NCI-H1417 (cell line): Measurements from ENCODE around the gene RANBP3L.
A peak's percentile ranks its signal among the peaks of the same experiment; 100 is the strongest.
"Not testable (repeated sequence)": the region's sequence is repeated elsewhere in the genome, so short reads cannot be mapped to it uniquely, and the experiment has no call there.

Experiments used
- DNase-seq, 3 experiments: peaks; one replicate each; lab custom pipeline; 2025; lab: John Stamatoyannopoulos, UW

The RANBP3L gene, protein sequence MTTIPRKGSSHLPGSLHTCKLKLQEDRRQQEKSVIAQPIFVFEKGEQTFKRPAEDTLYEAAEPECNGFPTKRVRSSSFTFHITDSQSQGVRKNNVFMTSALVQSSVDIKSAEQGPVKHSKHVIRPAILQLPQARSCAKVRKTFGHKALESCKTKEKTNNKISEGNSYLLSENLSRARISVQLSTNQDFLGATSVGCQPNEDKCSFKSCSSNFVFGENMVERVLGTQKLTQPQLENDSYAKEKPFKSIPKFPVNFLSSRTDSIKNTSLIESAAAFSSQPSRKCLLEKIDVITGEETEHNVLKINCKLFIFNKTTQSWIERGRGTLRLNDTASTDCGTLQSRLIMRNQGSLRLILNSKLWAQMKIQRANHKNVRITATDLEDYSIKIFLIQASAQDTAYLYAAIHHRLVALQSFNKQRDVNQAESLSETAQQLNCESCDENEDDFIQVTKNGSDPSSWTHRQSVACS

DNA sequence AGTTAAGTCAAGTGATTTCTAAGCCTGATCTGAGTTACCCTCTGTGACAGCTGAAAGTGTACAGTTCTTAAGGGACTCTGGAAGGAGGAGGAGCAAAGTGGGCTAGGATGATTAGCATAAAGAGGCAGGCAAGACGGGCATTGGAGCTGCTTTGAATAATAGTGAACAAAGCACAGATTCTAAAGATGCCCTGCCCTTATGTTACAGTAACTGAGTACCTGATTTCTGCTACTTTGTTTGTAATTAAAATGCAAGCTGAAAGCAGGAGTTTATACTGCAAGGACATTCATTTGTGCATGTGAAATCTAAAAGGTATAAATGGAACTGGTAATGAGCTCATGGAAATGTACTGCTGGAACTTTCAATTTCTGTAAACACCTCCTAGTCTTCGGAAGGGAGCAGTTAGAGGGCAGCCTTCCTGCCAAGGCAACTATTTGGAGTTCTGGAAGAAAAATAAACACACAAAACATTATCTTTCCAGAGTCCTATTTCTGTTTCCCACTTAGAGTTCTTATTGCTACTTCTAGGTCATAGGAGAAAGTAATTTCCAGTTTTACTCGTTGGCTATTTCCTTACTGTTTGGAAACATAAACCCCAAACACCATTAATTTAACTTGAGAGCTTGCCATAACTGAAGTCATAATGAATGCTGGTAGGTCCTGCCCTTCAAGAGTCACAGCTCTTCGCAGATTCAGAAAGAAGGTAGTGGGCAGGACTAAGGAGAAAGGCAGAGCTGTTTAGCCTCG is at the start of gene RANBP3L:
RANBP3L (minus strand) TSS at position 45 of the 746 bp plus-strand sequence. CDS start 486 bp downstream, outside the sequence.
- peak in 1 of 3 experiments; percentile 12 for DNase-seq

DNA sequence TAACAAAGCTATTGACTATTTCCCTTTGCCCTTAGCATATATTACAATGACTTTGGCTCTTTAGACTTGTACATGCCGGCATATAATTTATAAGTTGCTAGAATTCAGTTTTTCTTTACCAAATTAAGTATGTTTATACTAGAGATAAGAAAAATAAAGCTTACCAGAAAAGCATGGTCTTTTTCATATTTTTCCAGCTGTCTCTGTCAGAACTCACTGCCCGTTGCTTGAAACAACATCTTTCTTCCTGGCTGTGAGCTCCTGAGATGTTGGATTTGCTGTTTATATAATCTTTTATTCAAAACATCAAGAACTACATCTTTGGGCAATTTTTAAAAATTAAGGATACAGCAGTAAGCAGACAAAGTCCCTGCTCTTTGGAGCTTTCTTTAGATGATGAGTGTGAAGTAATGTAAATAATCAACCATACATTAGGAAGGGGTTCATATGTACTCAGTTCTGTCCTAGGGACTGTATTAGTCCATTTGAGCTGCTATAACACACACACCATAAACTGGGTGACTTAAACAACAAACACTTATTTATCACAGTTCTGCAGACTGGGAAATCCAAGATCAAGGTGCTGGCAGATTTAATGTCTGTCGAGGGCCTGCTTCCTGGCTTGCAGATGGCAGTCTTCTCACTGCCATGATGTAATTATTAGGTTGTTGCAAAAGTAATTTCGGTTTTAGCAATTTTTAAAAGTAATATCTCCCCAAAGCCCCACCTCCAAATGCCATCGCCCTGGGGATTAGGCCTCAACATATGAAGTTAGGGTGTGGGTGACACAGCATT is 45.4 kb upstream of the RANBP3L start:
- no peak for DNase-seq

DNA sequence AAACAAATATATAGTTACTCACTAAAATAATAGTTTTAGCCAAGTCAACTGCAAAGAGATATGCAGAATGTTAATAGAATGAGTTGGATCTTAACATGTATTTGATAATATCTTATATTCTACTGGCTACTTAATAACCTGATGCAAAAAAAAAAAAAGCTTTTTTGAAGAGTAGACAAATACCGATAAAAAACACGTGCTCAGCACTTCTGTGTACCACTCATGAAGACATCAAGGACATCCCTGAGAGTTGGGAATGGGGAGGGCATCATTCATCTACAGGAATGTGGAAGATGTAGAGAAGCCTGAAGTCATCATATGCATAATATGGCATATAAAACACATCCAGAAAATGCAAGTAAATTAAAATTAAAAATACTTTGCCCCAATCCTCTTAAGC is 43.2 kb upstream of the RANBP3L start:
- DNase-seq, result no peak

DNA sequence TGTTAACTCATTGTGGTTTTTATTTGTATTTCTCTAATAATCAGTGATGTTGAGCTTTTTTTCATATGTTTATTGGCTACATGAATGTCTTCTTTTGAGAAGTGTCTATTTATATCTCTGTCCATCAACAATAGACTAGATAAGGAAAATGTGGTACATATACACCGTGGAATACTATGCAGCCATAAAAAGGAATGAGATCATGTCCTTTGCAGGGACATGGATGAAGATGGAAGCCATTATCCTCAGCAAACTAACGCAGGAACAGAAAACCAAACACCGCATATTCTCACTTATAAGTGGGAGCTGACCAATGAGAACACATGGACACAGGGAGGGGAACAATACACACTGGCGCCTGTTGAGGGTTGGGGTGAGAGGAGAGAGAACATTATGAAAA is 40.0 kb upstream of the RANBP3L start:
- not testable (repeated sequence) for DNase-seq

DNA sequence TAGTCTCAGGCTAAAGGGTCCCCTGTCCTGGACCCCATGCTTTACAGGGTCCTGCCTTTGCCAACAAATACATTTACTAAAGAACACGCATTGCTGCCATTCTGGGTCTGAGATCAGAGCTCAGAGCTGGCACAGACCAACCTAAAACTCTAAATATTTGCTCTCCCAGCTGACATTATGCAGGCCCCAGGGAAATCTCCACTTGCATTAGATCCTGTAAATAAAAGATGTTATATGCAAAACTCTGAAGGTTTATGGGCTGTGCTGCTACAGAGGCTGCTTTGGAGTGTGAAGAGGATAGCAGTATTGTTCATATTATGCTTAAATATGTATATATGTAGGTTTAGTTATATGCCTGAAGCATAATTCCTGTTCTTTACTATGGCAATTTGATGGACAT is 35.9 kb upstream of the RANBP3L start:
- no peak for DNase-seq

DNA sequence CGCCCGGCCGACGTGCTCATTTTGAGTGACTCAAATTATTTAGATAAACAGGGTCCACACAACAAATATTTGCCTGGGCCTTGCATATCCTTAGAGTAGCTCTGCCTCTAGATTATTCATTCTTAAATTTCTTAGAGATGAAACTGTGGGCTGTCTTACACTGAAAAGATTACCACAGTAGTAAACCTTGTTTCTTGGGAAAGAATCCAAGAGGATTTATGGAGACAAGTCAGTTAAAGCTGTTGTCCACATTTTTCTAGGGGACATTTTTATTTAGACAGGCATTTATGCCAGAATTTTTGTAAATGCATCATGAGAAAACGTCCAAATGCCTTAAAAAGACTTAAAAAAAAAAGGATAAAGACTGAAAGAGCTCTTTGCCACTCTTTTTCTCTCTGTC is 32.6 kb upstream of the RANBP3L start:
- DNase-seq, result no peak

DNA sequence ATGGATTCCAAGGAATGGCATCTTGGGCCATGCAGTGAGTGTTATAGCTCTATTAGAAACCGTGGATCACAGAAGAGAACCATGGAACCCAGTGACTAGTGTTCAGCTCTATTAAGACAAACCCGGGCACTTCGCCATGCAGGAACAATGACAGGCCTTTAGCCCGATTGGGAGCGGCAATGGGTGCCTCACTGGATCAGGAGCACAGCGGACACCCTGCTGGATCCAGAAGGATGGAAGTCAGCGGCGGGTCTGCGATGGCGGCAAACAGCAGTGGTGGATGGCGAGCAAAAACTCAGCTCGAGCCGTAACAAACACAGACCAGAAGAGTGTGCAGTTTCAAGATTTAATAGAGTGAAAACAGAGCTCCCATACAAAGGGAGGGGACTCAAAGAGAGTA is 31.0 kb upstream of the RANBP3L start:
- not testable (repeated sequence) for DNase-seq

DNA sequence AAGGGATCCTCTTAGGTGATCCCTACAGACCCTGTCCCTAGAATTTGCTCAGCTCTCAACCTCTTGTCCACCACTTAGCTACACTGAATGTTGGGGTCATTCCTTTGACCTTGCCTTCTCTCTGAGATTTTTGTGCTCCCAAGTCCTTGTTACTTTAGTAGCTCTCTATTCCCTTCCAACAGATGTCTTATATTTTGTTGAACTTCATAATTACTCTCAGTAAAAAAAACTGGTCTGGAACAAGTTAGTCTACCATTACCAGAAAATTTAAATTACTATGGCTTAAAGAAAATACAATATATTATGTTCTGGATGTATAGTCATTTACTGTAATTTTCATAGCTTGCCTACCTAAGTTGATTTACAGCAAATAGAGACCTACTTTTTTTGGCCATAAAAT is 23.5 kb upstream of the RANBP3L start:
- no peak for DNase-seq

DNA sequence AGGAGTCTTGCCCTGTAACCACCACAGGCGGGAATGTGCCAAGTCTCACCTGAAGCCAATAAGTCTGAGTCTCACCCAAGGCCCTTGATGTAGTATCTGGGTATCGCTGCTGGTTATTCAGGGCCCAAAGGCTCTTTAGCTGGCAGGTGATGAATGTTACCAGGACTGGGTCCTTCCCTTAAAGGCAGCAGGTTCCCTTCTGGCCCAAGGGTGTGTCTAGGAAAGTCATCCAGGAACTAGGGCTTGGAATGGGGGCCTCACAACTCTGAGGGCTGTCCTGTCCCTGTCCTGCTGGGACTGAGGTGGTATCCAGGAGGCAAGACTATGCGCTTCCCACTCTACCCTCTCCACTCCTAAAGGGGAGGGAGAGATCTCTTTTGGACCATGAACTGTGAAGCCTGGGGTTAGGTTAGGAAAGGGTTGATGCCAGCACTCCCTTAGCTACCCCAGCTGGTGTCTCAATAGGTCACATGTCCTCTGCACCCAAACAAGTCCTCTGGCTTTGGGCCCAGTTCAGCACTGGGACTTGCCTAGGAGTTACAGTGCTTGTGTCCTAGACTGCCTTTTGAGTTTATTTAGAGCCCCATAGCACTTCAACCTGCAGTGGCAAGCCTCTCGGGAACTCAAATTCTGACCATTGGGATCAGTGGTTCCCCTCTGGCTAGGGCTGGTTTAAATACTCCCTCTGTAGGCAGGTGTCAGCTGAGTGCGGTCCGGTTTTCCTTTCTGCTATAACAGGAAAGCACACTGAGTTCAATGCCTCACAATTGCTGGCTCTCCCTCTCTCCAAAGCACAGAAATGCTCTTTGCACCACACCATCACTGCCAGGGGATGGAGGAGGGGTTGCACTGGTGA is 22.5 kb upstream of the RANBP3L start:
- DNase-seq, result no peak

DNA sequence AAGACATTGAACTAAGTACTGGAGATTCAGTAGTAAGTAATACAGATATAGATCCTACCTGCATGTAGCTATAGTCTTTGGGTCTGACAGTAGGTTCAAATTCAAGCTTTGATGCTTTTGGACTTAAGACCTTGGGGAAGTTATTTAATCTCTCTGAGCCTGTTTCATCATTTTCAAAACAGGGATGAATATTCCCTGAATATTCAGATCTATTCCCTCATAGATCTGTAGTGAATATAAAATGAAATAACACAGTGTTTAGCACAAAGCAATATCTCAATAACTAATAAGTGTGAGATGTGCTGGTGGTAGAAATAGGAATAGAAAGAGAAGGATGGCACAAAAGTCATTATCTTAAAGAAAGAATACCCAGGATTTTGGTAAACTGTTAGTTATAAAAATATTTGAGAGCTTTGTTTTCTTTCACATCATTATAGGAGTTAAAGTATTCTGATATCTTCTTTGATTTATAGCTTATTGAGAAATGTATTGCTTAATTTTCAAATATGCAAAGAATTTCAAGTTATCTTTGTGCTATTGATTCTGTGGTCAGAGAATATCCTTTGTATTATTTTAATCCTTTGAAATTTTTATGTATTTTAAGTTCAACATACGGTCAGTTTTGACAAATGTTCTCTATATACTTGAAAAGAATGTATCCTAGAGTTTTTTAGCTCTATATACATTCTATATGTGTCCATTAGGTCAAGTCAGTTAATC is 11.4 kb upstream of the RANBP3L start:
- no peak for DNase-seq

DNA sequence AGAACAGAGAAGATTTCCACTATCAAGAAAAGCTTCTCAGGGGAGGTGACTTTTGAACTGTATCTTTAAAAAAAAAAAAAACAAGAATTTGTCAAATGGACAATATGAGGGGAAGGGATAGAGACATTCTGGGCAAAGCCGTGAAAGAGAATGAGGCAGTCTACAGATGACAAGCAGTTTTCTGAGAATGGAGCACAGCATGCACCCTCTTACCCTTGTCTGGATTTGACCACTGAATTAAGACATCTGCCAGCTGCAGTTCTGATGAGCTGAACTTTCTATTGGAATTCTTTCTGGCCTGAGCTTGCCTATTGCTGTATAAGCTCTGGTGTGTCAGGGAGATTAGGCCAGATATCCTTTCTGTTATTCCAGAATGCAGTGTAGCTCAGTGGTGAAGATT is 10.3 kb upstream of the RANBP3L start:
- no peak for DNase-seq

DNA sequence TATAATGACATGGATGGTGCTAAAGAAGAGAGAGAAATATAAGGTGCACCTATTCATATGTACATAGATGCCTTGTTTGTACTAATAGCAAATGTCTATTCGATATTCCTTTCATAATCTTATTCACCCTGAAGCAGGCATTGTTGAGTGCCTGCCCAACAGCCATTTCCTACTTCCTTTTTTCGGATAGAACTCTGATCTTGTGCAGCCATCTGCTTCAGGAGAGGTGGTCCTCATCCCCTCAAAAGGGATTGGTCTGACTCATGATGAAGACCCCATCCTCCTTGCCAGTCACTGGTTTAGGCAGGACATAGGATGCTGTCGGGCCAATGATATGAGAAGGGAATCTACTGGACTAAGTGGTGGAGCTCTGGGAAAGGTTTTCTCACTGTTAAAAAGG is 8.4 kb upstream of the RANBP3L start:
- no peak for DNase-seq

DNA sequence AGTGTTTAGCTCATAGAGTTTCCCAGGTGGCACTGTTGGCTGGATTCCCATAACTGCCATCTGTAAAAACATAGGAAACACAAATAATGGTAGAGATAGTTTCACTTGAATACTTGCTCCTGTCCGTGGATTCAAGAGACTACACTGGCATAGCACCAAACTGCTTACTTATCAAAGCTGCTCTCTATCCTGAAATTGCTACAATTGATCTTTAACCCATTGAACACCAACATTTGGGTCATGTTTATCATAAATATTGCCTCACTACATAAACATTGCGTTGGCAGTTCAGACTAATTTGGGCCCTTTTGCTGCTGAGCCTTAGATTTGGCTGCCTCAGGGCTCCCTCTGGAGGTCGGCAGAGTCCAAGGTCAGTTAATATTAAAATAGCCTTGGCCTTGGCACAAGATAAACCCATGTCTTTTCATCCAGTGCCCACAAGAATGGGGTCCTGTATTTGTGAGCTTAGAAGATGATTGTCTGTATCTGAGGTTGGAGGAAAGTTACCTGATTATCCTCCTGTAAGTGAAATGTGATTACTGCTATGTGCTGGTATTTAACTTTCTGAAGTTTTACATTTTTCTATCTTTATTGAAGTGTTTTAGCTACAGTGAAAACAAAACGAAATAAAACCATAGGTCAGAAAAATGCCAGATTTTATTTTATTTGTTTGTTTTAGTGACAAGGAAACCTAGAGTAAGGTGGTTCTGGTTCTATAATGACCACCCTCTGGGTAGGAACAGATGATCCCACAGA is 4.0 kb upstream of the RANBP3L start:
- peak; percentile 19 to 82 (median 46) for DNase-seq

DNA sequence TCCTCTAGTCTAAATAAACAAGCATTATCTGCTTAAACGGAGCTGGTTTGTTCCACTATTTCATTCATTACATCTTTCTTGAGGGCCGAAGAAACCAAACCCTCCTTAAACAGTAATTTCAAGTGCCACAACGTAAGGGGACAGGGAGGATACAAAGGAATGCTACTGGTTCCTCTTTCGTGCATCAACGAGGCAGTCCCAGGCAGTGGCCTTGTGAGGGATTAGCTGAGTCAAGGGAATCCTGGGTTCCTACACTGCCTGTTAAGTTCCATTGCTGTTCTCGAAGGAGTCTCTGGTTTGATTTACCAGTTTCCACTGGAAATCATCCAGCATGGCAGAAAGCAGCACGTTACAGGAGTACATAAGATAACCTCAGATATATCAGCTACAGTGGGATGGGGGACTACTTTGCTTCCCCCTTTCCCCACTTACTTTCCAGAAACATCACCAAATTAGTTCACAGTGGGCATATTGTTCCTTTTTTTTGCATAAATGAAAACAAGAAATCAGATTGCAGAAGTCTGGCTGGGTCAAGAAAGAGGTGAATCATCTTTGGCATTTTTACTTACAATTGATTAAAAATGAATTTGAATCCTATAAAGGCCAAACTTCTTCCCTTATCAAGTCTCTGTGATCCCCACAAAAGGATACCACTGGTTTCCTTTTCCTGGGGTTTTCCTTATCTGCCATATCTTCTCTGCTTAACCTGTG is 2.5 kb upstream of the RANBP3L start:
- no peak for DNase-seq

DNA sequence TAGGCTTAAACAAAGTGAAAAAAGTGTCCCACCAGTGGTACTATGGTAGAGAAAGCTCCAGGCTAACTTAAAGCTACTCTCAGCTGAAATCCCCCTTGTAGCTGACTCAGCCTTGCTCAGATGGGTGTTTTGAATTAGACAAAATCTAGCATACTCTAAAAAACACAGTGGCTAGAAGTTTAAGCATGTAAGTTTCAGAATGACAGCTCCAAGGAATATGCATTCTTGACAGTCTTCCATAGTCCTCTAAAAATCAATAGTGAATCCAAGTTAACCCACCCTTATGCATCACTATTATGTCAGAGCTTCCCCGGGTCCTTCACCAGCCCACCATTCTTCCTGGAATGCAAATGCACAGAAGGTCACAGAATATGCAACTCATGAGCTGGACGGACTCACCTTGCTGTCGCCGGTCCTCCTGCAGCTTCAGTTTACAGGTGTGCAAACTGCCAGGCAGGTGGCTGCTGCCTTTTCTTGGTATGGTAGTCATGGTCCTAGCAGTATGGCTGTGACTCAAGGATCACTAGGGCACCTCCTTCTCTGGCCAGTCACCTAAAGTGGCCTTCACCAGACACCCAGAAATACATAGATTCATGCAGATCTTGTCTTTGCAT is 668 bp downstream of the RANBP3L start:
- no peak for DNase-seq

DNA sequence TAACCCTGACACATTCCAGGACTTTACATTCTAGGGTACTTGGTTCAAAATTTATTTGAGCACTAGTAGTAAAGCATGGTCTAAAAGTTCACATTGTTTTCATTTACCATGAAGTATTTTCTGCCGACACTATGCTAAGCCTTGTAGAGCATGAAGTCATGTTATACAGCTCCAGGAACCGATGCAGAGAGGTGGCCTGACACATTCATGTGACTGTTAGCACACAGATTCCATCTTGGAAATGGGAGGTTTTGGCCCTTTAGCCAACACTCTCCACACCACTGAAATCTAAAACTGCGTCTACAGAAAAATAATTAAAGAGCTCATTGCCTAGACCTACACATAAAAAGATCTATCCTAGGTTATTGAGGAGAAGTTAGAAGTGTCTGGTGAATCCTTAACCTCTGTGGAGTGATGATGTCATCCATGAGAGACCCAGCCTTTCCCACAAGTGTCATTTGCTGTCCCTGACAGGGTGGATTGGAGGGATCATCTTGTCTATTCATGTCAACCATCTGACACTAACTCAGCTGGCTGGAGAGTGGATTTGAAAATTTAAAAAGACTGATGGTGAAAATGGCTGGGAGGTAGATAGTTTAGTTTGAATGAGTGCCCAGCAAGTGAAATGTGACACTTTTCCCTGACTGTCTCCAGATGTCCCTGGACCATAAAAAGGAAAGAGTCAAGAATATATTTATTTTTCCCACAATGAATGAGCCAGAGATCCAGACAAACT is 1.3 kb downstream of the RANBP3L start:
- DNase-seq, result no peak

DNA sequence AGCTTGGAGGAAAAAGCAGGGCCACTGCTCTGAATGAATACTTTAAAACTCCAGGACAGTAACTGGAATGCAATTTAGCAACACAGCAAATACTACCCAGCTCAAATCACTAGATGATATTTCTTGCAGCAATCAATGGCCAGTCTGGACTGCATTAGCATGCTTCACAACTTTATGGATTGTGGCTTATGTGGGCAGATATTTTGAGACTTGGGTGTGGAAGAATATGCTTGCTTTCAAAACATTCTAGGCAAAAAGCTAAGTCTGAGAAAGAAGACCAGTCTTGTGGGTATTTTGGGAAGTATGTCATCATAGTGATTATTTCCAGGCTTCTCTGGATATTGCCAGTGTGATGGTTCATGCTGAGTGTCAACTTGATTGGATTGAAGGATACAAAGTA is 3.1 kb downstream of the RANBP3L start:
- no peak for DNase-seq

DNA sequence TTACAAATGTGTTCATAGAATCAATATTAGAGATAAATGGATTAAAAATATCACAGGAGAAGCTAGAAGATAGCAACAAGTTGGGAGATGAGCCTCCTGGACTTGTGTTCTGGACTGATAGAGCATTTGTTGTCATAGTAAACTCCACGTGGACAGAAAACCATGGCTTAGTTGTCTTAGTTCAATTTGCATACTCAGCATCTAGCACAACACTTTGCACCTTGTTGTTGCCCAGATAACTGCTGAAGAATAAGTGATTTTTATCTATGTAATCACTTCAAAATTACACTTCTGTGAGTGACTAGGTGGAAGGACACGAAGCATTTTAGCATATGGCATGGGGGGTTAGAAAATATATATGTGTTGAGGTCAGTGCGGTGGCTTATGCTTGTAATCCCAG is 4.0 kb downstream of the RANBP3L start:
- no peak for DNase-seq
